ENCODE measurements around the gene ADAD1.

- no peak for TF ChIP-seq CTCF (IDR thresholded peaks at IDR 0.05)
- TF ChIP-seq POLR2A (IDR thresholded peaks at IDR 0.05): no peak
Observed at GRCh38 chr4:122334828-122335227, 44.0 kb upstream of the ADAD1 start.
